ENCODE results near the gene RPS6KA1.

The RPS6KA1 gene

GRCh38 chr1:26555550-26555981 lies 26.0 kb downstream of the RPS6KA1 start:
- TF ChIP-seq ZNF274 (IDR thresholded peaks at IDR 0.05; ENCODE audit: low read depth, low read length): no peak
- H3K4me3 ChIP-seq (ENCODE audit: low read length): no peak overlapping the region

- no peak for TF ChIP-seq ZNF274 (IDR thresholded peaks at IDR 0.05; ENCODE audit: low read depth, low read length)
- H3K4me3 ChIP-seq (ENCODE audit: low read length): no peak overlapping the region
Observed at GRCh38 chr1:26556111-26556510, 26.6 kb downstream of the RPS6KA1 start.

- H3K4me3 ChIP-seq (ENCODE audit: low read length): no peak overlapping the region
- no peak for TF ChIP-seq ZNF274 (IDR thresholded peaks at IDR 0.05; ENCODE audit: low read depth, low read length)
Observed at GRCh38 chr1:26557008-26557407, 27.4 kb downstream of the RPS6KA1 start.

GRCh38 chr1:26558685-26559048 lies 29.1 kb downstream of the RPS6KA1 start:
- H3K4me3 ChIP-seq (ENCODE audit: low read length): no peak overlapping the region
- no peak for TF ChIP-seq ZNF274 (IDR thresholded peaks at IDR 0.05; ENCODE audit: low read depth, low read length)

GRCh38 chr1:26560403-26560780 lies 30.8 kb downstream of the RPS6KA1 start:
- H3K4me3 ChIP-seq (ENCODE audit: low read length): no peak overlapping the region
- TF ChIP-seq ZNF274 (IDR thresholded peaks at IDR 0.05; ENCODE audit: low read depth, low read length): no peak

GRCh38 chr1:26570287-26570686 lies 40.7 kb downstream of the RPS6KA1 start:
- H3K4me3 ChIP-seq (ENCODE audit: low read length): no peak overlapping the region
- TF ChIP-seq ZNF274 (IDR thresholded peaks at IDR 0.05; ENCODE audit: low read depth, low read length): no peak

GRCh38 chr1:26571381-26571780 lies 41.8 kb downstream of the RPS6KA1 start:
- no peak for TF ChIP-seq ZNF274 (IDR thresholded peaks at IDR 0.05; ENCODE audit: low read depth, low read length)
- H3K4me3 ChIP-seq (ENCODE audit: low read length): no peak overlapping the region

- H3K4me3 ChIP-seq (ENCODE audit: low read length): no peak overlapping the region
Observed at GRCh38 chr1:26574018-26574417, 44.5 kb downstream of the RPS6KA1 start.

GRCh38 chr1:26574719-26575251 lies 45.2 kb downstream of the RPS6KA1 start:
- H3K4me3 ChIP-seq (ENCODE audit: low read length): no peak overlapping the region
- no peak for TF ChIP-seq ZNF274 (IDR thresholded peaks at IDR 0.05; ENCODE audit: low read depth, low read length)

More at GRCh38 chr1:26574018-26574417, 44.5 kb downstream of the RPS6KA1 start:
- no peak for TF ChIP-seq ZNF274 (IDR thresholded peaks at IDR 0.05; ENCODE audit: low read depth, low read length)

- TF ChIP-seq ZNF274 (IDR thresholded peaks at IDR 0.05; ENCODE audit: low read depth, low read length): no peak
- no peak overlapping the region for H3K4me3 ChIP-seq (ENCODE audit: low read length)
Observed at GRCh38 chr1:26575348-26575747, 45.8 kb downstream of the RPS6KA1 start.

- no peak for TF ChIP-seq ZNF274 (IDR thresholded peaks at IDR 0.05; ENCODE audit: low read depth, low read length)
- H3K4me3 ChIP-seq (ENCODE audit: low read length): no peak overlapping the region
Observed at GRCh38 chr1:26578167-26578566, 48.6 kb downstream of the RPS6KA1 start.

GRCh38 chr1:26579681-26580111 lies 50.1 kb downstream of the RPS6KA1 start:
- no peak overlapping the region for H3K4me3 ChIP-seq (ENCODE audit: low read length)
- no peak for TF ChIP-seq ZNF274 (IDR thresholded peaks at IDR 0.05; ENCODE audit: low read depth, low read length)

- TF ChIP-seq ZNF274 (IDR thresholded peaks at IDR 0.05; ENCODE audit: low read depth, low read length): no peak
Observed at GRCh38 chr1:26580116-26580515, 50.6 kb downstream of the RPS6KA1 start.

GRCh38 chr1:26581287-26581651 lies 51.7 kb downstream of the RPS6KA1 start:
- no peak for TF ChIP-seq ZNF274 (IDR thresholded peaks at IDR 0.05; ENCODE audit: low read depth, low read length)
- H3K4me3 ChIP-seq (ENCODE audit: low read length): no peak overlapping the region

More at GRCh38 chr1:26580116-26580515, 50.6 kb downstream of the RPS6KA1 start:
- H3K4me3 ChIP-seq (ENCODE audit: low read length): no peak overlapping the region

- no peak overlapping the region for H3K4me3 ChIP-seq (ENCODE audit: low read length)
- TF ChIP-seq ZNF274 (IDR thresholded peaks at IDR 0.05; ENCODE audit: low read depth, low read length): no peak
Observed at GRCh38 chr1:26582053-26582835, 52.7 kb downstream of the RPS6KA1 start.

Measured in GM08714 (cell line).